ENCODE data around the gene TRIO. TPM values are rescaled to one million over a fixed set of nuclear protein-coding genes. Genes with fewer than 3 reads are reported as not detected.

TRIO gene
- total RNA-seq, 2 experiments from 2014 or later = 3.7 to 4.2 TPM

- Mint-ChIP-seq H3K4me3 (no peak overlapping the region), H3K27ac (no peak overlapping the region), H3K36me3 (ENCODE audit: low read depth) (no peaks in the 10 kb centered on the region), H3K27me3 (no peaks in the 10 kb centered on the region), H3K4me1 (peaks cover 50% of the 10 kb centered on the region), H3K9me3 (no peaks in the 10 kb centered on the region)
- no peak for DNase-seq
- ChIA-PET CTCF (interaction anchor here (0.8 to 2.5 kb wide), 5 partner anchors 12 to 345 kb away, joined by 3 to 12 read pairs (median 4); no protein-coding TSS in a partner anchor), POLR2A (no interaction called here)
Measured at GRCh38 chr5:14364096-14364495, 221.0 kb downstream of the TRIO start.

- no peak for DNase-seq
- H3K27me3 Mint-ChIP-seq = no peaks in the 10 kb centered on the region
- no peak overlapping the region for H3K4me3 Mint-ChIP-seq
- no peaks in the 10 kb centered on the region for H3K9me3 Mint-ChIP-seq
- peaks cover 51% of the 10 kb centered on the region for H3K4me1 Mint-ChIP-seq
- no peaks in the 10 kb centered on the region for H3K36me3 Mint-ChIP-seq (ENCODE audit: low read depth)
- POLR2A ChIA-PET = no interaction called here
- CTCF ChIA-PET = interaction anchor here (0.8 to 2.5 kb wide), 7 partner anchors 13 to 344 kb away, joined by 3 to 12 read pairs (median 4); no protein-coding TSS in a partner anchor
- peak overlapping the region; percentile 84 for H3K27ac Mint-ChIP-seq
Measured at GRCh38 chr5:14364576-14365472, 221.7 kb downstream of the TRIO start.

- Mint-ChIP-seq H3K4me1 (peaks cover 52% of the 10 kb centered on the region), H3K4me3 (peak overlapping the region; percentile 51), H3K27ac (peak overlapping the region; percentile 84), H3K27me3 (no peaks in the 10 kb centered on the region), H3K9me3 (no peaks in the 10 kb centered on the region), H3K36me3 (ENCODE audit: low read depth) (no peaks in the 10 kb centered on the region)
- peak; percentile 63 for DNase-seq
- ChIA-PET POLR2A (interaction anchor here (1.0 kb wide), 1 partner anchor 216 kb away, joined by 4 read pairs; no protein-coding TSS in a partner anchor), CTCF (interaction anchor here (1.5 to 2.5 kb wide), 2 partner anchors 29 to 282 kb away, joined by 4 to 12 read pairs; no protein-coding TSS in a partner anchor)
Measured at GRCh38 chr5:14365831-14366430, 222.8 kb downstream of the TRIO start.

- DNase-seq = no peak
- no peaks in the 10 kb centered on the region for H3K9me3 Mint-ChIP-seq
- peak overlapping the region; percentile 51 for H3K4me3 Mint-ChIP-seq
- no peaks in the 10 kb centered on the region for H3K36me3 Mint-ChIP-seq (ENCODE audit: low read depth)
- no peaks in the 10 kb centered on the region for H3K27me3 Mint-ChIP-seq
- ChIA-PET POLR2A (interaction anchor here (1.0 kb wide), 1 partner anchor 215 kb away, joined by 4 read pairs; no protein-coding TSS in a partner anchor), CTCF (no interaction called here)
- H3K27ac Mint-ChIP-seq = peak overlapping the region; percentile 84
- H3K4me1 Mint-ChIP-seq = peaks cover 52% of the 10 kb centered on the region
Measured at GRCh38 chr5:14366763-14367162, 223.6 kb downstream of the TRIO start.

- H3K27me3 Mint-ChIP-seq = no peaks in the 10 kb centered on the region
Measured at GRCh38 chr5:14367364-14367763, 224.2 kb downstream of the TRIO start.

GRCh38 chr5:14369780-14370179 is 226.6 kb downstream of the TRIO start:
- Mint-ChIP-seq H3K4me3 (no peak overlapping the region), H3K27ac (no peak overlapping the region), H3K9me3 (no peaks in the 10 kb centered on the region), H3K4me1 (peaks cover 45% of the 10 kb centered on the region), H3K27me3 (no peaks in the 10 kb centered on the region), H3K36me3 (ENCODE audit: low read depth) (no peaks in the 10 kb centered on the region)
- POLR2A ChIA-PET = no interaction called here
- CTCF ChIA-PET = interaction anchor here (0.6 to 3.4 kb wide), 5 partner anchors 16 to 279 kb away, joined by 3 to 14 read pairs (median 3); no protein-coding TSS in a partner anchor
- no peak for DNase-seq

More at GRCh38 chr5:14367364-14367763, 224.2 kb downstream of the TRIO start:
- no peak overlapping the region for H3K4me3 Mint-ChIP-seq
- H3K36me3 Mint-ChIP-seq (ENCODE audit: low read depth) = no peaks in the 10 kb centered on the region
- ChIA-PET POLR2A (no interaction called here), CTCF (interaction anchor here (3.4 kb wide), 1 partner anchor 282 kb away, joined by 14 read pairs; no protein-coding TSS in a partner anchor)
- peak overlapping the region; percentile 84 for H3K27ac Mint-ChIP-seq
- H3K9me3 Mint-ChIP-seq = no peaks in the 10 kb centered on the region
- no peak for DNase-seq
- H3K4me1 Mint-ChIP-seq = peaks cover 52% of the 10 kb centered on the region

- ChIA-PET POLR2A (no interaction called here), CTCF (interaction anchor here (3.4 kb wide), 1 partner anchor 279 kb away, joined by 14 read pairs; no protein-coding TSS in a partner anchor)
- Mint-ChIP-seq H3K4me1 (peaks cover 39% of the 10 kb centered on the region), H3K27me3 (no peaks in the 10 kb centered on the region), H3K4me3 (no peak overlapping the region), H3K27ac (no peak overlapping the region), H3K36me3 (ENCODE audit: low read depth) (no peaks in the 10 kb centered on the region), H3K9me3 (no peaks in the 10 kb centered on the region)
- DNase-seq = no peak
Measured at GRCh38 chr5:14370386-14370785, 227.2 kb downstream of the TRIO start.

- DNase-seq = no peak
- Mint-ChIP-seq H3K27ac (no peak overlapping the region), H3K36me3 (ENCODE audit: low read depth) (no peaks in the 10 kb centered on the region), H3K27me3 (peaks cover 2% of the 10 kb centered on the region), H3K4me3 (no peak overlapping the region), H3K9me3 (no peaks in the 10 kb centered on the region), H3K4me1 (peaks cover 8% of the 10 kb centered on the region)
- CTCF ChIA-PET = no interaction called here
- POLR2A ChIA-PET = no interaction called here
Measured at GRCh38 chr5:14373685-14374084, 230.5 kb downstream of the TRIO start.

- ChIA-PET CTCF (no interaction called here), POLR2A (no interaction called here)
- Mint-ChIP-seq H3K36me3 (ENCODE audit: low read depth) (no peaks in the 10 kb centered on the region), H3K27ac (no peak overlapping the region), H3K9me3 (no peaks in the 10 kb centered on the region), H3K4me3 (no peak overlapping the region), H3K4me1 (peaks cover 4% of the 10 kb centered on the region), H3K27me3 (peaks cover 2% of the 10 kb centered on the region)
- DNase-seq = no peak
Measured at GRCh38 chr5:14374100-14374499, 231.0 kb downstream of the TRIO start.

- no peak overlapping the region for H3K27ac Mint-ChIP-seq
- no peak for DNase-seq
- ChIA-PET POLR2A (no interaction called here), CTCF (interaction anchor here (0.8 kb wide), 1 partner anchor 9 kb away, joined by 3 read pairs; no protein-coding TSS in a partner anchor)
- no peak overlapping the region for H3K4me3 Mint-ChIP-seq
- no peaks in the 10 kb centered on the region for H3K36me3 Mint-ChIP-seq (ENCODE audit: low read depth)
- peaks cover 2% of the 10 kb centered on the region for H3K27me3 Mint-ChIP-seq
- H3K4me1 Mint-ChIP-seq = peaks cover 2% of the 10 kb centered on the region
- H3K9me3 Mint-ChIP-seq = no peaks in the 10 kb centered on the region
Measured at GRCh38 chr5:14376789-14377188, 233.6 kb downstream of the TRIO start.

GRCh38 chr5:14379739-14380497 is 236.8 kb downstream of the TRIO start:
- no peak for DNase-seq
- no peak overlapping the region for H3K4me3 Mint-ChIP-seq
- ChIA-PET POLR2A (no interaction called here), CTCF (no interaction called here)
- peak overlapping the region; percentile 38 for H3K27ac Mint-ChIP-seq
- H3K9me3 Mint-ChIP-seq = no peaks in the 10 kb centered on the region
- H3K27me3 Mint-ChIP-seq = peaks cover 2% of the 10 kb centered on the region
- H3K36me3 Mint-ChIP-seq (ENCODE audit: low read depth) = no peaks in the 10 kb centered on the region
- H3K4me1 Mint-ChIP-seq = peaks cover 4% of the 10 kb centered on the region

- ChIA-PET CTCF (no interaction called here), POLR2A (no interaction called here)
- Mint-ChIP-seq H3K4me1 (peaks cover 8% of the 10 kb centered on the region), H3K27ac (no peak overlapping the region), H3K27me3 (peaks cover 2% of the 10 kb centered on the region), H3K9me3 (no peaks in the 10 kb centered on the region), H3K4me3 (no peak overlapping the region), H3K36me3 (ENCODE audit: low read depth) (no peaks in the 10 kb centered on the region)
- DNase-seq = no peak
Measured at GRCh38 chr5:14380712-14381111, 237.6 kb downstream of the TRIO start.
